ENCODE data around the gene KLF15.

DNA sequence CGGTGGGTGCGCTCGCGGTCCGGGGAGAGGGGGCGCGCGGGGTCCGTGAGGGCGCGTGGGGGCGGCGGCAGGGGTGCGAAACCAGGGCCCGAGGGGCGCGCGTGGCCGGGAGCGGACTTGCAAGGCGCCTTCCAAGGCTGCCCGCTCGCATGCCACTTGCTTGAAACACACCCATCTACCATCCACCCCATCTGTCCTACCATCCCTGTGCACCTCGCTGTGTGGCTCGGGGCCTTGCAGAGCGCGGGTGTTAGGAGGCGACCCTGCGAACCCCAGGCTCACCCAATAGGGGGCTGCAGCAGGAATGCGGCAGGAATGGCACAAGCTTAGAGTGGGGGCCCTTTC is 37.7 kb upstream of the KLF15 start:
- TF ChIP-seq POLR2A (IDR thresholded peaks at IDR 0.05; ENCODE audit: low read depth, low read length) (no peak), TAF1 (IDR thresholded peaks at IDR 0.05; ENCODE audit: borderline replicate concordance, low read depth, low read length) (no peak)
